Measurements from ENCODE around the gene CDK14.

- no peak for TF ChIP-seq CTCF (IDR thresholded peaks at IDR 0.05)
- TF ChIP-seq EZH2 (IDR thresholded peaks at IDR 0.05), result no peak
These were observed 442.9 kb downstream of the CDK14 start for GRCh38 chr7:91039033-91039432.
